Measurements from ENCODE around the gene AKAP14.
A peak's percentile ranks its signal among the peaks of the same experiment; 100 is the strongest.

AKAP14 gene

GRCh38 chrX:119878740-119879139 lies 17.0 kb upstream of the AKAP14 start:
- H2AFZ ChIP-seq (ENCODE audit: low read length) = no peak overlapping the region
- no peak overlapping the region for H3K9ac ChIP-seq (ENCODE audit: low read length)
- H3K36me3 ChIP-seq (replicated peaks; ENCODE audit: insufficient read depth, low read length) = peaks cover 3% of the 10 kb centered on the region; the same call in 1 of the 2 replicates
- no peak for TF ChIP-seq EZH2phosphoT487 (IDR thresholded peaks at IDR 0.05; ENCODE audit: low read length)
- no peak overlapping the region for H3K4me3 ChIP-seq (ENCODE audit: low read length)
- H3F3A ChIP-seq (ENCODE audit: insufficient read depth, low read length) = peaks cover 22% of the 10 kb centered on the region
- peaks cover 23% of the 10 kb centered on the region for H3K79me2 ChIP-seq (ENCODE audit: low read length)
- H3K27me3 ChIP-seq (replicated peaks; ENCODE audit: insufficient read depth, low read length) = no peaks in the 10 kb centered on the region
- no peaks in the 10 kb centered on the region for H4K20me1 ChIP-seq (ENCODE audit: insufficient read depth, low read length)
- no peak overlapping the region for H3K4me2 ChIP-seq (ENCODE audit: low read depth, low read length)
- DNase-seq = no peak
- H3K4me1 ChIP-seq (ENCODE audit: low read length) = peaks cover 15% of the 10 kb centered on the region
- H3K9me2 ChIP-seq (replicated peaks; ENCODE audit: insufficient read depth, low read length) = no peaks in the 10 kb centered on the region
- H3K9me3 ChIP-seq (replicated peaks; ENCODE audit: insufficient read depth, low read length) = no peaks in the 10 kb centered on the region
- H3K27ac ChIP-seq (ENCODE audit: low read length) = no peak overlapping the region

GRCh38 chrX:119880076-119880475 lies 15.6 kb upstream of the AKAP14 start:
- Histone ChIP-seq H3K9me3 (replicated peaks; ENCODE audit: insufficient read depth, low read length) (no peaks in the 10 kb centered on the region), H3K79me2 (ENCODE audit: low read length) (peaks cover 10% of the 10 kb centered on the region), H3K27ac (ENCODE audit: low read length) (peak overlapping the region; percentile 54; the same call in 1 of the 2 replicates), H3F3A (ENCODE audit: insufficient read depth, low read length) (peaks cover 22% of the 10 kb centered on the region), H3K36me3 (replicated peaks; ENCODE audit: insufficient read depth, low read length) (peaks cover 3% of the 10 kb centered on the region; the same call in 1 of the 2 replicates), H3K27me3 (replicated peaks; ENCODE audit: insufficient read depth, low read length) (no peaks in the 10 kb centered on the region), H3K4me2 (ENCODE audit: low read depth, low read length) (peak overlapping the region; percentile 48; the same call in 1 of the 2 replicates), H3K4me3 (ENCODE audit: low read length) (no peak overlapping the region), H3K4me1 (ENCODE audit: low read length) (peaks cover 15% of the 10 kb centered on the region), H2AFZ (ENCODE audit: low read length) (no peak overlapping the region), H4K20me1 (ENCODE audit: insufficient read depth, low read length) (no peaks in the 10 kb centered on the region), H3K9ac (ENCODE audit: low read length) (no peak overlapping the region), H3K9me2 (replicated peaks; ENCODE audit: insufficient read depth, low read length) (no peaks in the 10 kb centered on the region)
- peak; percentile 80 for DNase-seq
- TF ChIP-seq EZH2phosphoT487 (IDR thresholded peaks at IDR 0.05; ENCODE audit: low read length) (no peak), CTCF (IDR thresholded peaks at IDR 0.05; ENCODE audit: low read length) (no peak), EZH2 (optimal IDR thresholded peaks at IDR 0.05; ENCODE audit: low read depth, low read length) (no peak)

- TF ChIP-seq CTCF (IDR thresholded peaks at IDR 0.05; ENCODE audit: low read length) = peak; percentile 77
- no peak for TF ChIP-seq EZH2 (optimal IDR thresholded peaks at IDR 0.05; ENCODE audit: low read depth, low read length)
- H3K27ac ChIP-seq (ENCODE audit: low read length) = peak overlapping the region; percentile 51; the same call in 1 of the 2 replicates
- no peaks in the 10 kb centered on the region for H3K9me2 ChIP-seq (replicated peaks; ENCODE audit: insufficient read depth, low read length)
- peak overlapping the region; percentile 48 for H3K4me2 ChIP-seq (ENCODE audit: low read depth, low read length)
- H3K79me2 ChIP-seq (ENCODE audit: low read length) = peaks cover 4% of the 10 kb centered on the region
- H3K9ac ChIP-seq (ENCODE audit: low read length) = no peak overlapping the region
- no peaks in the 10 kb centered on the region for H4K20me1 ChIP-seq (ENCODE audit: insufficient read depth, low read length)
- peak; percentile 86 for DNase-seq
- H2AFZ ChIP-seq (ENCODE audit: low read length) = peak overlapping the region; percentile 49; the same call in 1 of the 2 replicates
- H3K4me1 ChIP-seq (ENCODE audit: low read length) = peaks cover 17% of the 10 kb centered on the region
- H3K9me3 ChIP-seq (replicated peaks; ENCODE audit: insufficient read depth, low read length) = no peaks in the 10 kb centered on the region
- peak overlapping the region; percentile 19; the same call in 1 of the 2 replicates for H3K4me3 ChIP-seq (ENCODE audit: low read length)
- H3K27me3 ChIP-seq (replicated peaks; ENCODE audit: insufficient read depth, low read length) = no peaks in the 10 kb centered on the region
- peaks cover 3% of the 10 kb centered on the region; the same call in 1 of the 2 replicates for H3K36me3 ChIP-seq (replicated peaks; ENCODE audit: insufficient read depth, low read length)
- H3F3A ChIP-seq (ENCODE audit: insufficient read depth, low read length) = peaks cover 26% of the 10 kb centered on the region
Measured at GRCh38 chrX:119880552-119881437, 14.9 kb upstream of the AKAP14 start.
